ENCODE measurements around the gene BMPER.

BMPER gene

GRCh38 chr7:34128762-34129161 is 223.4 kb downstream of the BMPER start:
- H3K9me3 ChIP-seq (ENCODE audit: control insufficient read depth, insufficient read depth, low read length), result peaks cover 9% of the 10 kb centered on the region; the same call in 1 of the 2 replicates
- H3K27ac ChIP-seq (ENCODE audit: low read depth, low read length), result no peak overlapping the region
- H3K9ac ChIP-seq (ENCODE audit: low read depth, low read length), result no peak overlapping the region
- H3K27me3 ChIP-seq (ENCODE audit: control insufficient read depth, insufficient read depth, low read length), result no peaks in the 10 kb centered on the region
- no peaks in the 10 kb centered on the region for H3K4me1 ChIP-seq (ENCODE audit: control insufficient read depth, insufficient read depth, low read length)
- no peaks in the 10 kb centered on the region for H3K36me3 ChIP-seq (ENCODE audit: control insufficient read depth, insufficient read depth, low read length)
- H3K4me3 ChIP-seq (ENCODE audit: low read depth, low read length), result no peak overlapping the region

- H3K27me3 ChIP-seq (ENCODE audit: control insufficient read depth, insufficient read depth, low read length), result no peaks in the 10 kb centered on the region
- H3K4me1 ChIP-seq (ENCODE audit: control insufficient read depth, insufficient read depth, low read length), result no peaks in the 10 kb centered on the region
- no peak overlapping the region for H3K4me3 ChIP-seq (ENCODE audit: low read depth, low read length)
- H3K9me3 ChIP-seq (ENCODE audit: control insufficient read depth, insufficient read depth, low read length), result no peaks in the 10 kb centered on the region
- H3K27ac ChIP-seq (ENCODE audit: low read depth, low read length), result no peak overlapping the region
- H3K9ac ChIP-seq (ENCODE audit: low read depth, low read length), result no peak overlapping the region
- no peaks in the 10 kb centered on the region for H3K36me3 ChIP-seq (ENCODE audit: control insufficient read depth, insufficient read depth, low read length)
Measured at GRCh38 chr7:34130558-34131295, 225.4 kb downstream of the BMPER start.

DNA sequence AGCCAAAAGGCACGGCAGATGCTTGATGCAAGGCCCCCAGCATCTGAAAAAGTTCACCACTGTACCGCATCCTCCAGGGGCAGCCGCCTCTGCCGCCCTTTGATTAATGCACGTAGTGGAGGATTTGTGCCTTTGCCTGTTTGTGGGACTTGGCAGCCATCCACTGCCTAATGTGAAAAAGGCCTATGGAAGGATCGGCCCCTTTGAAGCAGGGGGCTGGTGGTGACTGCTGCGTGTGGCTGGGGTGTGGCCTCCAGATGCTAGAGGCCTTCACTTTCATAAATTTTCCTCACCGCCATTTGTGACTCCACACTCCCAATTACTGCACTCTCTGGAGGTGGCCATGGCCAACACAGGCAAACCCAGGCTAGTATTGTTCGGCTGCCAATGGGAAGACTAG is 226.0 kb downstream of the BMPER start:
- Histone ChIP-seq H3K36me3 (ENCODE audit: control insufficient read depth, insufficient read depth, low read length) (no peaks in the 10 kb centered on the region), H3K9ac (ENCODE audit: low read depth, low read length) (no peak overlapping the region), H3K9me3 (ENCODE audit: control insufficient read depth, insufficient read depth, low read length) (no peaks in the 10 kb centered on the region), H3K4me3 (ENCODE audit: low read depth, low read length) (no peak overlapping the region), H3K27ac (ENCODE audit: low read depth, low read length) (no peak overlapping the region), H3K27me3 (ENCODE audit: control insufficient read depth, insufficient read depth, low read length) (no peaks in the 10 kb centered on the region), H3K4me1 (ENCODE audit: control insufficient read depth, insufficient read depth, low read length) (no peaks in the 10 kb centered on the region)

DNA sequence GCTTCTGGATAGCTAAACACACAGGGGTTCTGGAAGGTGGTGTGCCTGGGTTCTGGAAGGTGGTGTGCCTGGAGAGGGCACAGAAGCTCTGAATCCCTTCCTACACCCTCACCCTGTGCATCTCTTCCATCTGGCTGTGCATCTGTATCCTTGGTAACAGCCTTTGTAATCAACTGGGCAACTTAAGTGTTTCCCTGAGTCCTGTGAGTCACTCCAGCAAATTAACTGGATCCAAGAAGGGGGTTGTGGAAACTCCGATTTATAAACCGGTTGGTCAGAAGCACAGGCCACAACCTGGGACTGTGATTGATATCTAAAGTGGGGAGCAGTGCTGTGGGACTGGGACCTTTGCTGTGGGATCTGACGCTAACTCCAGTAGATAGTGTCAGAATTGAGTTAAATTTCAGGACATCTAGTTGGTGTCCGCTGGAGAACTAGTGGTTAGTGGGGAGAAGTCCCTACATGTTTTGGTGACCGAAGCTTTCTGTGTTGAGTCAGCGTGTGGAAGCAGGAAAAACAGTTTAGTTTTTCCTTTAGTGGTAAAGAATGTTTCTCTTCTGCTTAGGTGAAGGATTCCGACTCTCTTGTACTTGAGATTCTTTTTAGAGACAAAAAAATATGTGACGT is 228.1 kb downstream of the BMPER start:
- Histone ChIP-seq H3K36me3 (ENCODE audit: control insufficient read depth, insufficient read depth, low read length) (no peaks in the 10 kb centered on the region), H3K27me3 (ENCODE audit: control insufficient read depth, insufficient read depth, low read length) (no peaks in the 10 kb centered on the region), H3K4me3 (ENCODE audit: low read depth, low read length) (no peak overlapping the region), H3K9me3 (ENCODE audit: control insufficient read depth, insufficient read depth, low read length) (no peaks in the 10 kb centered on the region), H3K9ac (ENCODE audit: low read depth, low read length) (no peak overlapping the region), H3K4me1 (ENCODE audit: control insufficient read depth, insufficient read depth, low read length) (peaks cover 6% of the 10 kb centered on the region), H3K27ac (ENCODE audit: low read depth, low read length) (no peak overlapping the region)

GRCh38 chr7:34133983-34134782 is 228.8 kb downstream of the BMPER start:
- Histone ChIP-seq H3K9me3 (ENCODE audit: control insufficient read depth, insufficient read depth, low read length) (no peaks in the 10 kb centered on the region), H3K27me3 (ENCODE audit: control insufficient read depth, insufficient read depth, low read length) (no peaks in the 10 kb centered on the region), H3K9ac (ENCODE audit: low read depth, low read length) (no peak overlapping the region), H3K4me1 (ENCODE audit: control insufficient read depth, insufficient read depth, low read length) (peaks cover 12% of the 10 kb centered on the region), H3K27ac (ENCODE audit: low read depth, low read length) (no peak overlapping the region), H3K4me3 (ENCODE audit: low read depth, low read length) (no peak overlapping the region), H3K36me3 (ENCODE audit: control insufficient read depth, insufficient read depth, low read length) (no peaks in the 10 kb centered on the region)

GRCh38 chr7:34135924-34136323 is 230.6 kb downstream of the BMPER start:
- Histone ChIP-seq H3K9ac (ENCODE audit: low read depth, low read length) (no peak overlapping the region), H3K27me3 (ENCODE audit: control insufficient read depth, insufficient read depth, low read length) (no peaks in the 10 kb centered on the region), H3K4me3 (ENCODE audit: low read depth, low read length) (no peak overlapping the region), H3K4me1 (ENCODE audit: control insufficient read depth, insufficient read depth, low read length) (peaks cover 21% of the 10 kb centered on the region), H3K9me3 (ENCODE audit: control insufficient read depth, insufficient read depth, low read length) (no peaks in the 10 kb centered on the region), H3K27ac (ENCODE audit: low read depth, low read length) (no peak overlapping the region), H3K36me3 (ENCODE audit: control insufficient read depth, insufficient read depth, low read length) (no peaks in the 10 kb centered on the region)

DNA sequence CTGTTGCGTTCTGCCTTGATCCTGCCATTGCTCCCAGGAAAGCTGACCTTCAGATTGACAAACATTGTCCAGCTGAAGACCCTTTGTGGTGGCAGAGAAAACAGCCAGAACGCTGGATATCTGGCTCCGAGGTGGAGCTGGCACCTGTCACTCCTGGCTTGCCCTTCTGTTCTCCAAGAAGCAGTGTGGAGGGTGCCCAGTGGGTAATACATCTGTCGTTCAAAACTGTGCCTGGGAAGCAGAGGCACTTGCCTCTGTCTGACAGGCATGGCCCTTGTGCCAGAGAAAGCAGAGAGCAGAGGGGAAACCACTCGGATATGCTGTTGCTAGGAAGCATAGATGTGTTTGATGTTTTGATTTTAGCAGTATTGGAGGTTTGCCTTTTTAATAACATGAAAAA is 231.4 kb downstream of the BMPER start:
- H3K4me3 ChIP-seq (ENCODE audit: low read depth, low read length), result no peak overlapping the region
- H3K36me3 ChIP-seq (ENCODE audit: control insufficient read depth, insufficient read depth, low read length), result no peaks in the 10 kb centered on the region
- H3K4me1 ChIP-seq (ENCODE audit: control insufficient read depth, insufficient read depth, low read length), result peaks cover 21% of the 10 kb centered on the region
- H3K27me3 ChIP-seq (ENCODE audit: control insufficient read depth, insufficient read depth, low read length), result no peaks in the 10 kb centered on the region
- no peak overlapping the region for H3K9ac ChIP-seq (ENCODE audit: low read depth, low read length)
- no peak overlapping the region for H3K27ac ChIP-seq (ENCODE audit: low read depth, low read length)
- H3K9me3 ChIP-seq (ENCODE audit: control insufficient read depth, insufficient read depth, low read length), result no peaks in the 10 kb centered on the region

- Histone ChIP-seq H3K27ac (ENCODE audit: low read depth, low read length) (no peak overlapping the region), H3K36me3 (ENCODE audit: control insufficient read depth, insufficient read depth, low read length) (no peaks in the 10 kb centered on the region), H3K27me3 (ENCODE audit: control insufficient read depth, insufficient read depth, low read length) (no peaks in the 10 kb centered on the region), H3K9me3 (ENCODE audit: control insufficient read depth, insufficient read depth, low read length) (no peaks in the 10 kb centered on the region), H3K4me1 (ENCODE audit: control insufficient read depth, insufficient read depth, low read length) (peaks cover 21% of the 10 kb centered on the region), H3K4me3 (ENCODE audit: low read depth, low read length) (no peak overlapping the region), H3K9ac (ENCODE audit: low read depth, low read length) (no peak overlapping the region)
Measured at GRCh38 chr7:34137176-34137575, 231.8 kb downstream of the BMPER start.

DNA sequence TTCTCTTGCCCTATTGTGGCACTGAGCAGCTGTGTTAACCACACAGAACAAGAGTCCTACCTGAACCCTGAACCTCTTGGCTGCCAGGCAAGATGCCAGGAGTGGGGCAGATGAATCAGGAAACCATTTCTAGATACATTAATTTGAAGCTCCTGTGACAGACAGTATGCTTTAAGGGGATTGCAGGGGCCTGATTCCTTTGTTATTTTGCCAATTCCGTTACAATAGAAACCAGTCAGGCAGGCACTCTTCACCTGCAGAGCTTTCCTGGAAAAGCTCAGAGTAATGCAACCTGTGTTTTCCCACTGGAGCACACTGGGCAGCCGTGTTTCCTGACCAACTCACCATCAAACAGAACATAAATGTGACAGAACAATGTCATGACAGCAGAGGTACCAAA is 233.1 kb downstream of the BMPER start:
- no peak overlapping the region for H3K27ac ChIP-seq (ENCODE audit: low read depth, low read length)
- no peaks in the 10 kb centered on the region for H3K36me3 ChIP-seq (ENCODE audit: control insufficient read depth, insufficient read depth, low read length)
- H3K9me3 ChIP-seq (ENCODE audit: control insufficient read depth, insufficient read depth, low read length), result no peaks in the 10 kb centered on the region
- H3K27me3 ChIP-seq (ENCODE audit: control insufficient read depth, insufficient read depth, low read length), result no peaks in the 10 kb centered on the region; the same call in 1 of the 2 replicates
- no peak overlapping the region for H3K4me3 ChIP-seq (ENCODE audit: low read depth, low read length)
- no peak overlapping the region for H3K9ac ChIP-seq (ENCODE audit: low read depth, low read length)
- H3K4me1 ChIP-seq (ENCODE audit: control insufficient read depth, insufficient read depth, low read length), result peaks cover 21% of the 10 kb centered on the region

DNA sequence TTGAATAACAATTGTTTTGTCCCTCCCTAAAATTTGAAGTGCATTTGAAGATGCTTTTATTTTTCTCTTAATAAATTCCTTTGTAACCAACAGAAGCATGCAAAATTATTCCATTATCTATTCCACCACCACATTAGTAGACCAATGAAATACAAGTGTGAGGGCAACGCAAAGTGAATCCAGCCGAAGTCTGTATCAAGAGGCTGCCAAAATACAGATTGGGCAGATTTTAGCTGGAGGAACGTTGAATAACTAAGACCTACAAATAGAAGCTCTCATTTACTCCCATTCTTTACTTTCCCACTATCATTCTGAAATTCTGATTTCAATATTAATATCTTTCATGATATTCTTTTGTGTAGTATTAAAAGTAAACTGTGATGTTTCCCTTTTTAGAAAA is 233.7 kb downstream of the BMPER start:
- Histone ChIP-seq H3K27me3 (ENCODE audit: control insufficient read depth, insufficient read depth, low read length) (no peaks in the 10 kb centered on the region; the same call in 1 of the 2 replicates), H3K9me3 (ENCODE audit: control insufficient read depth, insufficient read depth, low read length) (no peaks in the 10 kb centered on the region), H3K9ac (ENCODE audit: low read depth, low read length) (no peak overlapping the region), H3K4me3 (ENCODE audit: low read depth, low read length) (no peak overlapping the region), H3K4me1 (ENCODE audit: control insufficient read depth, insufficient read depth, low read length) (peaks cover 21% of the 10 kb centered on the region), H3K27ac (ENCODE audit: low read depth, low read length) (no peak overlapping the region), H3K36me3 (ENCODE audit: control insufficient read depth, insufficient read depth, low read length) (no peaks in the 10 kb centered on the region)

DNA sequence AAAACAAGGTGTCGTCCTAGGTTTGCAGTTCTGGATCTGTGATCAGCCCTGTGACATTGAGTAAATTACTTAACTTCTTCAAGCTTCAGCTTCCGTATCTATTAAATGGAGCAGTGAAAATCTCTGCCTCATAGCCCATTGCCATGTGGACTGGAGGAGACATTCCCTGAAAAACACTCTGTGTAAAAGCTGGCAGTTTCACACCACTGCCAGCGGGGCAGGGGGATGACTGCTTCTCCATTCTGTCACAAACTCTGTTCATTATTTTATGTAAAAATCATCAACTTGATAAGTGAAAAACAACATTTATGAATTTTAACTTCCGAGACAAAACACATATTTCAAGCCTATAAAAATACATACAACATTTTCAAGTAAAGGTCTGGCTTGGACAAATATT is 234.7 kb downstream of the BMPER start:
- H3K36me3 ChIP-seq (ENCODE audit: control insufficient read depth, insufficient read depth, low read length), result no peaks in the 10 kb centered on the region
- H3K27me3 ChIP-seq (ENCODE audit: control insufficient read depth, insufficient read depth, low read length), result no peaks in the 10 kb centered on the region; the same call in 1 of the 2 replicates

More for the DNA sequence above, 234.7 kb downstream of the BMPER start:
- Histone ChIP-seq H3K4me3 (ENCODE audit: low read depth, low read length) (no peak overlapping the region), H3K9ac (ENCODE audit: low read depth, low read length) (no peak overlapping the region), H3K4me1 (ENCODE audit: control insufficient read depth, insufficient read depth, low read length) (peaks cover 21% of the 10 kb centered on the region), H3K9me3 (ENCODE audit: control insufficient read depth, insufficient read depth, low read length) (no peaks in the 10 kb centered on the region), H3K27ac (ENCODE audit: low read depth, low read length) (no peak overlapping the region)

Measured in HUES48 (cell line).